ENCODE measurements around the gene POLA2. TPM values are rescaled to one million over a fixed set of nuclear protein-coding genes. Genes with fewer than 3 reads are reported as not detected.
A peak's percentile ranks its signal among the peaks of the same experiment; 100 is the strongest.

POLA2 gene
- total RNA-seq, 1 experiment from 2014 or later = 39.0 TPM

DNA sequence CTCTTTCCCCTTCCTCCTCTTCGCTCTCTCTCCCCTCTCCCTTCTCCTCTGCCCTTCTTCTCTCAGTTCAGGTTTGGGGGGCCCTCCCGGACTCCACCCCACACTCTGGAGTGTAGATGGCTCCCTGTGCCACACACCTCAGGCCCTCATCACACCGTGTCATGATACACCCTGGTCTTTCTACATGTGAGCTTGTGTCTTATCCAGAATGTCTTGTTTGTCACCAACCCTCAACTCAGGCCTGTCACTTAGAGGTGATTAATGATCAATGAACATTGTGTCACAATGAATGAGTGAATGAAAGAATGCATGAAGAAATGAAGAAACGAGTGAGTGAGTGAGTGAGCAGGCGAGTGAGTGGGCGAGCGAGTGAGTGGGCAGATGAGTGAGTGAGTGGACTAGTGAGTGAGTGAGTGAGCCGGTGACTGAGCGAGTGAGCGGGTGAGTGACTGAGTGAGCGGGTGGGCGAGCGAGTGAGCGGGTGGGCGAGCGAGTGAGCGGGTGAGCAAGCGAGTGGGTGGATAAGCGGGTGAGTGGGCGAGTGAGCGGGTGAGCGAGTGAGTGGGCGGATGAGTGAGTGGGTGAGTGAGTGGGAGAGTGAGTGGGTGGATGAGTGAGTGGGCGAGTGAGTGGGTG, 46.2 kb upstream of the POLA2 start:
- POLR2A ChIA-PET = no interaction called here
- no TSS peak for BruUV-seq (replicated peaks)
- Histone ChIP-seq H3K4me3 (ENCODE audit: low read depth in 2 of 2, low read length in 2 of 2) (no peak overlapping the region), H3K9me3 (ENCODE audit: control insufficient read depth, insufficient read depth, low read depth, low read length) (no peaks in the 10 kb centered on the region), H3K27ac (ENCODE audit: low read length) (no peak overlapping the region), H3K4me1 (ENCODE audit: control insufficient read depth, insufficient read depth, low read length) (peaks cover 8% of the 10 kb centered on the region; the same call in 1 of the 2 replicates), H3K36me3 (ENCODE audit: control insufficient read depth, insufficient read depth, low read length) (no peaks in the 10 kb centered on the region), H3K27me3 (ENCODE audit: control insufficient read depth, insufficient read depth, low read length) (no peaks in the 10 kb centered on the region)
- intact Hi-C loops (cut with micrococcal nuclease; ENCODE audit: unreplicated experiment) = no loop called here
- CTCF ChIA-PET = interaction anchor here (0.6 kb wide), 1 partner anchor 30 kb away, joined by 3 read pairs; no protein-coding TSS in a partner anchor
- TF ChIP-seq, protein P1, sequence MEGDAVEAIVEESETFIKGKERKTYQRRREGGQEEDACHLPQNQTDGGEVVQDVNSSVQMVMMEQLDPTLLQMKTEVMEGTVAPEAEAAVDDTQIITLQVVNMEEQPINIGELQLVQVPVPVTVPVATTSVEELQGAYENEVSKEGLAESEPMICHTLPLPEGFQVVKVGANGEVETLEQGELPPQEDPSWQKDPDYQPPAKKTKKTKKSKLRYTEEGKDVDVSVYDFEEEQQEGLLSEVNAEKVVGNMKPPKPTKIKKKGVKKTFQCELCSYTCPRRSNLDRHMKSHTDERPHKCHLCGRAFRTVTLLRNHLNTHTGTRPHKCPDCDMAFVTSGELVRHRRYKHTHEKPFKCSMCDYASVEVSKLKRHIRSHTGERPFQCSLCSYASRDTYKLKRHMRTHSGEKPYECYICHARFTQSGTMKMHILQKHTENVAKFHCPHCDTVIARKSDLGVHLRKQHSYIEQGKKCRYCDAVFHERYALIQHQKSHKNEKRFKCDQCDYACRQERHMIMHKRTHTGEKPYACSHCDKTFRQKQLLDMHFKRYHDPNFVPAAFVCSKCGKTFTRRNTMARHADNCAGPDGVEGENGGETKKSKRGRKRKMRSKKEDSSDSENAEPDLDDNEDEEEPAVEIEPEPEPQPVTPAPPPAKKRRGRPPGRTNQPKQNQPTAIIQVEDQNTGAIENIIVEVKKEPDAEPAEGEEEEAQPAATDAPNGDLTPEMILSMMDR (IDR thresholded peaks at IDR 0.05) = no peak
- no peak for DNase-seq (ENCODE audit: low read depth, low spot score)
- no peak for ATAC-seq
- in situ Hi-C loops (cut with HindIII; ENCODE audit: low pct_unique_long_range_greater_than_20kb, low sequenced_read_pairs) = no loop called here

DNA sequence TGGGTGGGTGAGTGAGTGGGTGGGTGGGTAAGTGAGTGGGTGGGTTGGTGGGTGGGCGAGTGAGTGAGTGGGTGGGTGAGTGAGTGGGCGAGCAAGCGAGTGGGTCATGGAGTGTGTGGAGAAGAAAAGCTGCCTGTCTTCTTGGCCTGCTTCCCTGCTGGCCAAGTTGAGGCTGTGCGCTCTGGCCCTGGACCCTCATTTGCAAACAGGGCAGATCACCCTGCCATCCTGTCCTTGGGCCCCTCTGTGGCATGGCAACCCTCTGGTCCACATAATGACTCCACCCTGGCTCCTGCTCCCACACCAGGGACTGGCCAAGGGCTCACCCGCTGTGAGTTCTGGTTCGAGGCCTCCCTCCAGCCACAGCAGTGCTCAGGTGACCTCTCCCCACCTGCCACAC, 44.9 kb upstream of the POLA2 start:
- no peaks in the 10 kb centered on the region for H3K36me3 ChIP-seq (ENCODE audit: control insufficient read depth, insufficient read depth, low read length)
- H3K9me3 ChIP-seq (ENCODE audit: control insufficient read depth, insufficient read depth, low read depth, low read length) = no peaks in the 10 kb centered on the region
- H3K4me1 ChIP-seq (ENCODE audit: control insufficient read depth, insufficient read depth, low read length) = peaks cover 8% of the 10 kb centered on the region; the same call in 1 of the 2 replicates
- TF ChIP-seq, protein P2, sequence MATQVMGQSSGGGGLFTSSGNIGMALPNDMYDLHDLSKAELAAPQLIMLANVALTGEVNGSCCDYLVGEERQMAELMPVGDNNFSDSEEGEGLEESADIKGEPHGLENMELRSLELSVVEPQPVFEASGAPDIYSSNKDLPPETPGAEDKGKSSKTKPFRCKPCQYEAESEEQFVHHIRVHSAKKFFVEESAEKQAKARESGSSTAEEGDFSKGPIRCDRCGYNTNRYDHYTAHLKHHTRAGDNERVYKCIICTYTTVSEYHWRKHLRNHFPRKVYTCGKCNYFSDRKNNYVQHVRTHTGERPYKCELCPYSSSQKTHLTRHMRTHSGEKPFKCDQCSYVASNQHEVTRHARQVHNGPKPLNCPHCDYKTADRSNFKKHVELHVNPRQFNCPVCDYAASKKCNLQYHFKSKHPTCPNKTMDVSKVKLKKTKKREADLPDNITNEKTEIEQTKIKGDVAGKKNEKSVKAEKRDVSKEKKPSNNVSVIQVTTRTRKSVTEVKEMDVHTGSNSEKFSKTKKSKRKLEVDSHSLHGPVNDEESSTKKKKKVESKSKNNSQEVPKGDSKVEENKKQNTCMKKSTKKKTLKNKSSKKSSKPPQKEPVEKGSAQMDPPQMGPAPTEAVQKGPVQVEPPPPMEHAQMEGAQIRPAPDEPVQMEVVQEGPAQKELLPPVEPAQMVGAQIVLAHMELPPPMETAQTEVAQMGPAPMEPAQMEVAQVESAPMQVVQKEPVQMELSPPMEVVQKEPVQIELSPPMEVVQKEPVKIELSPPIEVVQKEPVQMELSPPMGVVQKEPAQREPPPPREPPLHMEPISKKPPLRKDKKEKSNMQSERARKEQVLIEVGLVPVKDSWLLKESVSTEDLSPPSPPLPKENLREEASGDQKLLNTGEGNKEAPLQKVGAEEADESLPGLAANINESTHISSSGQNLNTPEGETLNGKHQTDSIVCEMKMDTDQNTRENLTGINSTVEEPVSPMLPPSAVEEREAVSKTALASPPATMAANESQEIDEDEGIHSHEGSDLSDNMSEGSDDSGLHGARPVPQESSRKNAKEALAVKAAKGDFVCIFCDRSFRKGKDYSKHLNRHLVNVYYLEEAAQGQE (IDR thresholded peaks at IDR 0.05; ENCODE audit: insufficient read depth in 1 of 2, low read depth in 2 of 2, low read length in 1 of 2) = no peak
- TF ChIP-seq POLR2AphosphoS5 (IDR thresholded peaks at IDR 0.05; ENCODE audit: low read depth, low read length) = no peak
- TF ChIP-seq, protein P1 (IDR thresholded peaks at IDR 0.05) = no peak
- no peak for TF ChIP-seq TCF7L2 (IDR thresholded peaks at IDR 0.05; ENCODE audit: low read depth, low read length)
- no peak for TF ChIP-seq SIN3A (IDR thresholded peaks at IDR 0.05; ENCODE audit: borderline replicate concordance, insufficient read depth, low read depth, low read length)
- intact Hi-C loops (cut with micrococcal nuclease; ENCODE audit: unreplicated experiment) = no loop called here
- no peak overlapping the region for H3K4me3 ChIP-seq (ENCODE audit: low read depth in 2 of 2, low read length in 2 of 2)
- BruUV-seq (replicated peaks) = no TSS peak
- CTCF ChIA-PET = no interaction called here
- POLR2A ChIA-PET = no interaction called here
- no peak overlapping the region for H3K27ac ChIP-seq (ENCODE audit: low read length)
- ATAC-seq (peak; percentile 17; the same call in 1 of the 2 replicates), DNase-seq (ENCODE audit: low read depth, low spot score) (no peak)
- H3K27me3 ChIP-seq (ENCODE audit: control insufficient read depth, insufficient read depth, low read length) = no peaks in the 10 kb centered on the region
- in situ Hi-C loops (cut with HindIII; ENCODE audit: low pct_unique_long_range_greater_than_20kb, low sequenced_read_pairs) = no loop called here

Measured in Panc1 (cell line).